ENCODE results near the gene DBNDD1.

GRCh38 chr16:90008708-90009145, 10.5 kb downstream of the DBNDD1 start:
- TF ChIP-seq POLR2A (IDR thresholded peaks at IDR 0.05; ENCODE audit: low read length): no peak
- TF ChIP-seq GATA1 (IDR thresholded peaks at IDR 0.05; ENCODE audit: low read depth, low read length): no peak

All from erythroblast (primary cell).